ENCODE data around the gene SLC49A4. TPM values are rescaled to one million over a fixed set of nuclear protein-coding genes. Genes with fewer than 3 reads are reported as not detected.

The SLC49A4 gene
- total RNA-seq, 1 experiment from 2014 or later: 19.8 TPM

DNA sequence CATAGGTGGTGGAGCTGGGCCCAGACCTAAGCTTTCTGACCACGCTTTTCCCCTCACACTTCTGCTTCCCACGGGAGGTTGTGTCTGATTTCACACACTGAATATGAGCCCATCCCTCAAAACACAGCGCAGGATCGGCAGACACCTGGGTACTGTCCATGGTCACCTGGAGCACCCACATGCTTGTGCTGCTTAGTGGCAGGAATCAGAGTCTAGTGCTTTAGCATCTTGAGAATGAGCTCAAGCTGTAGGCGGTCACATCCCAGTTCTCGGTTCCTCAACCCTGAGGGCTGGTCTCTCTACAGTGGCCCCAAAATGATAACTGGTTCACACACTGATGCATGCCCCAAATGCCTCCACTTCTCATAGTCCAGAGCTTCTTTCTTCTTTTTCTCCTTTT is 121.7 kb downstream of the SLC49A4 start:
- Histone ChIP-seq H3K36me3 (no peaks in the 10 kb centered on the region), H3K9me3 (replicated peaks) (no peaks in the 10 kb centered on the region), H3K4me1 (no peaks in the 10 kb centered on the region), H3K27me3 (no peaks in the 10 kb centered on the region), H3K4me3 (no peak overlapping the region), H3K27ac (no peak overlapping the region)
- DNase-seq: no peak

- no peaks in the 10 kb centered on the region for H3K36me3 ChIP-seq
- no peaks in the 10 kb centered on the region for H3K9me3 ChIP-seq (replicated peaks)
- DNase-seq: no peak
- H3K4me3 ChIP-seq: no peak overlapping the region
- no peaks in the 10 kb centered on the region for H3K27me3 ChIP-seq
- H3K4me1 ChIP-seq: no peaks in the 10 kb centered on the region
- no peak overlapping the region for H3K27ac ChIP-seq
Measured at GRCh38 chr3:122917412-122917811, 122.5 kb downstream of the SLC49A4 start.

GRCh38 chr3:122918576-122919290 is 123.9 kb downstream of the SLC49A4 start:
- Histone ChIP-seq H3K4me3 (no peak overlapping the region), H3K27ac (no peak overlapping the region), H3K36me3 (no peaks in the 10 kb centered on the region), H3K27me3 (no peaks in the 10 kb centered on the region), H3K4me1 (no peaks in the 10 kb centered on the region), H3K9me3 (replicated peaks) (no peaks in the 10 kb centered on the region)
- DNase-seq: peak in 1 of 2 experiments; percentile 29

DNA sequence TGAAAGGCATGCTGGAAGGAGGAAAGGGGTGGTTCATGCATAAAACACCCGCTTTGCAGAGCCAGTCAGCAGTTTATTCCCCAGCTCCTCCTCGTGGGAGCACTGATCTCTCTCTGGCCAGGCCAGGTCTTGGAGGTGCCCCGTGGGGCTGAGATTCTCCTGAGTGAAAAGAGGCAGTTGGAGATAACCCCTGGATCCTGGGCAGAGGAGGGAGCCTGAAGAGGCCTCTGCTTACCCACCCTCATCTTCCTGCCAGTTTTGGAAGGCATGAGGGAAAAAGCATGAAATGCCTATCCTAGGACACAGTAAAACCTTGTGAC is 124.4 kb downstream of the SLC49A4 start:
- Histone ChIP-seq H3K4me1 (no peaks in the 10 kb centered on the region), H3K9me3 (replicated peaks) (no peaks in the 10 kb centered on the region), H3K27ac (no peak overlapping the region), H3K36me3 (no peaks in the 10 kb centered on the region), H3K4me3 (no peak overlapping the region), H3K27me3 (no peaks in the 10 kb centered on the region)
- DNase-seq: no peak

GRCh38 chr3:122920986-122921385 is 126.1 kb downstream of the SLC49A4 start:
- no peak for DNase-seq
- no peaks in the 10 kb centered on the region for H3K27me3 ChIP-seq

DNA sequence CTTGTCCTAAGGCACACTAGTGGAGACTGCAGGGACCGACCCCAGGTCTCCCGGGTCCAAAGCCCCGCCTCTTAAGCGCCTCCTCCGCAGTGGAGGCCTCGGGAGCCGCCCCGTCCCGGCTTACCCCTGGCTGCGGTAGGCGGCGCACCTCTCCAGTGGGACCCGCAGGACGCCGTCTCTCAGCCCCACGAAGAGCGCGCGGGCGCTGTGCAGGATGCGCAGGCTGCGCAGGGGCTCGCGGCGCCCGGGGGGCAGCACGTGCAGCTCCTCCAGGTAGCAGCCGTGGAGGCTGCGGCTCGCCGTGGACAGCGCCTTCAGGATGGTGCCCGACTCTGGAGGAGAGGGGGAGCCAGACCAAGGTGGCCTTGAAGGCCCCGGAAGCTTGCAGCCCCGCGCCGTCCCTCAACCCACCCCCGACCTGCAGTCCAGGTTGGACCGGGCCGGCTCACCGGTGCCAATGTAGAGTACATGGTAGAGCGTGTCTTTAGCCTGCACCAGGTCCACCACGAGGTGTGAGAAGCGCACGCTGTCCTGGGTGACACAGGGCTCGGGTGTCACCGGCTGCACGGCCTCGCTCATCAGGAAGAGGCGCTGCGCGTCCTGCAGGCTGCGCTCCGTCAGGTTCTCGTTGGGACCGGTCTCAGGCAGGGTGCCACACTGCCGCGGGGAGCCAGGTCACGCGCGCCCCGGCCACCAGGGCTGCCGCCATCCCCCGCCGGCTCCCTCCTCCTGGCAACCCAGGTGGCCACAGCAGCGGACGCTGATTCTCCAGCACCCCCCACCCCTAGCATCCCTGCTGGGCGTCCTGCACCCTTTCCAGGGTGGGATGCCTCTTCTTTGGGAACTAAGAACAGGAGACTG is 127.2 kb downstream of the SLC49A4 start:
- no peak for DNase-seq
- Histone ChIP-seq H3K36me3 (no peaks in the 10 kb centered on the region), H3K9me3 (replicated peaks) (no peaks in the 10 kb centered on the region), H3K27ac (no peak overlapping the region), H3K4me1 (no peaks in the 10 kb centered on the region), H3K4me3 (no peak overlapping the region), H3K27me3 (no peaks in the 10 kb centered on the region)

More at GRCh38 chr3:122920986-122921385, 126.1 kb downstream of the SLC49A4 start:
- Histone ChIP-seq H3K36me3 (no peaks in the 10 kb centered on the region), H3K4me3 (no peak overlapping the region), H3K27ac (no peak overlapping the region), H3K4me1 (no peaks in the 10 kb centered on the region), H3K9me3 (replicated peaks) (no peaks in the 10 kb centered on the region)

DNA sequence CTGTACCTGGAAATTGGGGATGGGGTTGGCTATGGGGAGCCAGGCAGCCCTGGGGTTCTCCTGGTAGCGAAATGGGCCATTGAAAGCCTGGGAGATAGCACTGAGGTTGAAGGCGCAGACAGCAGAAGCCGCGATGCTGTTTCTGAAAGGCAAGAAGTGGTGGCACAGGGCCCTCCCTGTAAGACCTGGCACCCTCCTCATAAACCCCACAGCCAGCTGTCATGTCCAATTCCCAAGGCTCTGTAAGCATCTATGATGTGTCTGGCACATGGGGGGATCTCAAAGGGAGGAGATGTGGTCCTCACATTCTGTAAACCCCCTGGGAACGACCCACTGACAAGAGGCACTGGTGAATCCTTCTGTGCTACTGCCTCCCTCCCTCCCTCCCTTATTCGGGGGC is 128.7 kb downstream of the SLC49A4 start:
- Histone ChIP-seq H3K27ac (no peak overlapping the region), H3K27me3 (no peaks in the 10 kb centered on the region), H3K4me1 (no peaks in the 10 kb centered on the region), H3K4me3 (no peak overlapping the region), H3K9me3 (replicated peaks) (no peaks in the 10 kb centered on the region), H3K36me3 (no peaks in the 10 kb centered on the region)
- DNase-seq: no peak

- Histone ChIP-seq H3K27me3 (no peaks in the 10 kb centered on the region), H3K9me3 (replicated peaks) (no peaks in the 10 kb centered on the region)
Measured at GRCh38 chr3:122924056-122924455, 129.2 kb downstream of the SLC49A4 start.

DNA sequence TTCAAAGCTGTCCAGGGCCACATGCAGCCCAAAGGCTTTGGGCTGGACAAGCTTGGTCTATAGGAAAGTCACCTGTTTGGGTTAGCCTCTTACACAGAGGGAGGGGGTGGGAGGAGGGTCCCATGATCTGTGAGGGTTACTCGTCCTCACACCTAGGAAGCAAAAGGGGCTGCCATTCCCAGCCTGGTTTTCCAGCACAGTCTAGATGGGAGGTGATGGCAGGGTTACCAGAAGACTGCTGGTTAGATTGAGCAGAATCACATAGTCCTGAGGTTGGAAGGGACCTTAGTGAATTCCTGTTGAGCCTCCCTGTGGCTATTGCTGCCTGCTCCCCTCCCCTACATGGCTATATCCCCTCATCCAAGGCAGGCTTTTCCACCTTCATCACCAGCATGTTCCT is 130.9 kb downstream of the SLC49A4 start:
- Histone ChIP-seq H3K36me3 (no peaks in the 10 kb centered on the region), H3K27ac (no peak overlapping the region), H3K9me3 (replicated peaks) (no peaks in the 10 kb centered on the region), H3K4me3 (no peak overlapping the region), H3K27me3 (no peaks in the 10 kb centered on the region), H3K4me1 (no peaks in the 10 kb centered on the region)
- DNase-seq: no peak

More at GRCh38 chr3:122924056-122924455, 129.2 kb downstream of the SLC49A4 start:
- no peak overlapping the region for H3K27ac ChIP-seq
- H3K4me3 ChIP-seq: no peak overlapping the region
- no peaks in the 10 kb centered on the region for H3K36me3 ChIP-seq
- DNase-seq: no peak
- no peaks in the 10 kb centered on the region for H3K4me1 ChIP-seq

- no peaks in the 10 kb centered on the region for H3K4me1 ChIP-seq
- H3K9me3 ChIP-seq (replicated peaks): no peaks in the 10 kb centered on the region
- H3K27me3 ChIP-seq: no peaks in the 10 kb centered on the region
- no peaks in the 10 kb centered on the region for H3K36me3 ChIP-seq
- no peak for DNase-seq
- H3K4me3 ChIP-seq: no peak overlapping the region
- H3K27ac ChIP-seq: no peak overlapping the region
Measured at GRCh38 chr3:122926322-122926721, 131.5 kb downstream of the SLC49A4 start.

DNA sequence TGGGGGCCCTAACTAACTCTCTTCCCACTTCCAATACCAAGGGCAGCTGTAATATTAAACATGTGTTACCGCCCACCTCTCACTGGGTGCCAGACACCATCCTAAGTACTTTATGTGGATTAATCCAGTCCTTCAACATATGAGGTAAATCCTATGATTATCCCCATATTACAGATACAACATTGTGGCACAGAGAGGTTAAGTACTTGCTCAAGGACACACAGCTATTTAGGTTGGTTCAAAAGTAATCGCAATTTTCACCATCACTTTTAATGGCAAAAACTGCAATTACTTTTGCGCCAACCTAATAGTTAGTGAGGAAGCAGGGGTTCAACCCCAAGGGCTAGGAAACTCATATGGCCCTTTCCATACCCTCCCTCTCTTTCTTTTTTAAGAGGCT is 131.9 kb downstream of the SLC49A4 start:
- Histone ChIP-seq H3K9me3 (replicated peaks) (no peaks in the 10 kb centered on the region), H3K4me1 (no peaks in the 10 kb centered on the region), H3K27ac (no peak overlapping the region), H3K4me3 (no peak overlapping the region), H3K27me3 (no peaks in the 10 kb centered on the region), H3K36me3 (no peaks in the 10 kb centered on the region)
- no peak for DNase-seq

DNA sequence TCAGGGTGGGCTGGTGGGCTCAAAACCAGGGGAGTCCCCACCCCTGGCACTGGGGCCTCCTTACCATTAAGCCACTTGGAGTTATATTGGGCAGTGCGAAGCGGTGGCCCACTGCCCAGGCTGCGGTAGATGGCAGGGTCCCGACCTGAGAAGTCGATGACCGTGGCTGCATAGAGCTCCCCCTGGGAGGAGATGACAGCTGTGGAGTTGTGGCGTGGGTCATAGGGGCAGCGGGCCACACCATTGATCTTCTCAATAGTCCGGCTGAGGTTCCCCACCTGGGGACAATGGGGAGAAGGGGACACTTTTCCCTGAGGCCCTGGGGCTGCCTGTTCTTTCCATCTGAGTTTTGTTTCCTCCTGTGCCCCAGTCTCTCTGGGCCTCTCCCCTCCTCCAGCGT is 132.9 kb downstream of the SLC49A4 start:
- DNase-seq: no peak
- H3K4me1 ChIP-seq: no peaks in the 10 kb centered on the region
- no peak overlapping the region for H3K27ac ChIP-seq
- no peak overlapping the region for H3K4me3 ChIP-seq
- H3K9me3 ChIP-seq (replicated peaks): no peaks in the 10 kb centered on the region
- no peaks in the 10 kb centered on the region for H3K36me3 ChIP-seq
- no peaks in the 10 kb centered on the region for H3K27me3 ChIP-seq

DNA sequence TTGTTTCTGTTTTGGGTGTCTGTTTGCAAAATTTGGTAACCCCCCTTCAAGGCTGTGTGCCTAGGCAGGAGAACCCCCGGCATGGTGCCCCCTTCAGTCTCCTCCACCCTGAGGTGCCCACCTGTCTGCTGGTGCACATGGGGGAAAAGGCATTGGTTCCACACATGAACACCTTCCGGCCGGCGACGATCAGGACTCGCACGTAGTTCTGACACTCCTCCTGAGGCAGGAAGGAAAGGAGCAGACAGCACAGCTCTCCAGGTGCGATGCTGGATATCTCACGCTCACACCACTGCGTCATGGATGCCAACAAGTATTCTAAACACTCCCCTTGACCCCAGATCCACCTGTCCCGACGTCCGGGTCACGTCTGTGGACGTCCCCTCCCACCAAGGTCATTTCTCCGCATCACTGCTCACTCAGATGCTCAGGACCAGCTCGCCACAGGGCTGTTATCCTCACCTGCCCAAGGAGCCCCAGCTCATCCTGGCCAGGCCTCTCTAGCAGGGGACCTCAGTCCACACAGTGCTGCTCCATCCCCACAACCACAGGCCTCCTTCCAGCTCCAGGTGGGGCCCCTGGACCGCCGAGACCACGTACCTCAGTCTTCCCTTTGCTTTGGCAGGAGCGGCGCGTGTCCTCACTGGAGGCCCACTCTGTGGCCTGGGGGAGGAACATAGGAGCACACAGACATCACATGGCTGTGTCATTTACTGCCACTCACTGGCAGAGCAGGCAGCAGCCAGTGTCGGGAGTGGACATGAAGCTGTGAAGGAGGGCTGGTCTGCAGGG is 133.7 kb downstream of the SLC49A4 start:
- no peak overlapping the region for H3K4me3 ChIP-seq
- no peak for DNase-seq
- no peaks in the 10 kb centered on the region for H3K9me3 ChIP-seq (replicated peaks)
- H3K27me3 ChIP-seq: no peaks in the 10 kb centered on the region; the same call in 1 of the 2 replicates
- H3K36me3 ChIP-seq: no peaks in the 10 kb centered on the region
- H3K27ac ChIP-seq: no peak overlapping the region
- no peaks in the 10 kb centered on the region for H3K4me1 ChIP-seq

GRCh38 chr3:122929188-122930062 is 134.6 kb downstream of the SLC49A4 start:
- DNase-seq: no peak
- Histone ChIP-seq H3K36me3 (no peaks in the 10 kb centered on the region), H3K4me1 (no peaks in the 10 kb centered on the region), H3K9me3 (replicated peaks) (no peaks in the 10 kb centered on the region), H3K4me3 (no peak overlapping the region), H3K27ac (no peak overlapping the region), H3K27me3 (no peaks in the 10 kb centered on the region; the same call in 1 of the 2 replicates)

All from SJCRH30 (cell line).